Type B pancreatic cell (in vitro differentiated cells): ENCODE measurements around the gene MALL. TPM values are rescaled to one million over a fixed set of nuclear protein-coding genes. Genes with fewer than 3 reads are reported as not detected.

ENCODE experiments used
- DNase-seq: peaks from one replicate; pipeline ENCODE4 v3.0.0; 2021; ENCODE audit warnings: mixed read lengths; ENCODE audit not compliant: unreplicated experiment; ENCODE audit errors: extremely low spot score
- H3K27ac Mint-ChIP-seq: 2 replicates; pipeline ENCODE4 v1.8.0; 2021; ENCODE audit warnings: mild to moderate bottlenecking, mixed read lengths
- H3K27me3 Mint-ChIP-seq: 2 replicates; pipeline ENCODE4 v1.8.0; 2021; ENCODE audit warnings: mixed read lengths
- H3K36me3 Mint-ChIP-seq: 2 replicates; pipeline ENCODE4 v1.8.0; 2021; ENCODE audit warnings: mixed read lengths
- H3K4me1 Mint-ChIP-seq: one replicate; pipeline ENCODE4 v1.8.0; 2021; ENCODE audit warnings: mixed read lengths; ENCODE audit not compliant: unreplicated experiment
- H3K4me3 Mint-ChIP-seq: 2 replicates; pipeline ENCODE4 v1.8.0; 2021; ENCODE audit warnings: mild to moderate bottlenecking, mixed read lengths
- H3K9me3 Mint-ChIP-seq: 2 replicates; pipeline ENCODE4 v1.8.0; 2021; ENCODE audit warnings: mixed read lengths
- total RNA-seq: library from RNA; stranded (reverse); gene quantifications from 2 replicates; pipeline ENCODE4 v1.2.1, GENCODE V29; 2021; ENCODE audit warnings: low replicate concordance
- TF ChIP-seq, protein P1 (sequence below): fragments of 200-600 bp; sonication (generic); conservative IDR thresholded peaks from 2 replicates; pipeline ENCODE4 v1.5.0; 2021; ENCODE audit warnings: antibody characterized with exemption, mild to moderate bottlenecking

The MALL gene
- total RNA-seq, 1 donor from 2014 or later: 82.7 TPM

DNA sequence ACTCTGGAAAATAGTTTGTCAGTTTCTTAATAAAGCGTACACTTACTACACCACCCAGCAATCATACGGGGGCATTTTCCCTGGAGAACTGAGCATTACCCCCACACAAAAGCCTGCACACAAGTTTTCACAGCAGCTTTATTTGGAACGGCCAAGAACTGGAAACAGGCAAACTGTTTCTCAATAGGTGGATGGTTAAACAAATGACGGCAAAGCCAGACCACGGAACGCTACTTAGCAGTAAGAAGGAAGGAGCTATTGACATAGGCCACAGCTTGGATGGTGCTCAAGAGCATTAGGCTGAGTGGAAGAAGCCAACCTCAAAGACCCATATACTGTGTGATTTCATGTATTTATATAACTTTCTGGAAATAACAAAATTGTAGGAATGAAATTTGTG lies 9.0 kb downstream of the MALL start:
- H3K9me3 Mint-ChIP-seq: peaks cover 12% of the 10 kb centered on the region
- peak overlapping the region; percentile 91 for H3K27ac Mint-ChIP-seq
- TF ChIP-seq, protein P1, sequence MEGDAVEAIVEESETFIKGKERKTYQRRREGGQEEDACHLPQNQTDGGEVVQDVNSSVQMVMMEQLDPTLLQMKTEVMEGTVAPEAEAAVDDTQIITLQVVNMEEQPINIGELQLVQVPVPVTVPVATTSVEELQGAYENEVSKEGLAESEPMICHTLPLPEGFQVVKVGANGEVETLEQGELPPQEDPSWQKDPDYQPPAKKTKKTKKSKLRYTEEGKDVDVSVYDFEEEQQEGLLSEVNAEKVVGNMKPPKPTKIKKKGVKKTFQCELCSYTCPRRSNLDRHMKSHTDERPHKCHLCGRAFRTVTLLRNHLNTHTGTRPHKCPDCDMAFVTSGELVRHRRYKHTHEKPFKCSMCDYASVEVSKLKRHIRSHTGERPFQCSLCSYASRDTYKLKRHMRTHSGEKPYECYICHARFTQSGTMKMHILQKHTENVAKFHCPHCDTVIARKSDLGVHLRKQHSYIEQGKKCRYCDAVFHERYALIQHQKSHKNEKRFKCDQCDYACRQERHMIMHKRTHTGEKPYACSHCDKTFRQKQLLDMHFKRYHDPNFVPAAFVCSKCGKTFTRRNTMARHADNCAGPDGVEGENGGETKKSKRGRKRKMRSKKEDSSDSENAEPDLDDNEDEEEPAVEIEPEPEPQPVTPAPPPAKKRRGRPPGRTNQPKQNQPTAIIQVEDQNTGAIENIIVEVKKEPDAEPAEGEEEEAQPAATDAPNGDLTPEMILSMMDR: no peak
- H3K4me1 Mint-ChIP-seq: peaks cover 21% of the 10 kb centered on the region
- peaks cover 32% of the 10 kb centered on the region for H3K36me3 Mint-ChIP-seq
- no peak for DNase-seq
- peaks cover 16% of the 10 kb centered on the region for H3K27me3 Mint-ChIP-seq
- peak overlapping the region; percentile 83 for H3K4me3 Mint-ChIP-seq

DNA sequence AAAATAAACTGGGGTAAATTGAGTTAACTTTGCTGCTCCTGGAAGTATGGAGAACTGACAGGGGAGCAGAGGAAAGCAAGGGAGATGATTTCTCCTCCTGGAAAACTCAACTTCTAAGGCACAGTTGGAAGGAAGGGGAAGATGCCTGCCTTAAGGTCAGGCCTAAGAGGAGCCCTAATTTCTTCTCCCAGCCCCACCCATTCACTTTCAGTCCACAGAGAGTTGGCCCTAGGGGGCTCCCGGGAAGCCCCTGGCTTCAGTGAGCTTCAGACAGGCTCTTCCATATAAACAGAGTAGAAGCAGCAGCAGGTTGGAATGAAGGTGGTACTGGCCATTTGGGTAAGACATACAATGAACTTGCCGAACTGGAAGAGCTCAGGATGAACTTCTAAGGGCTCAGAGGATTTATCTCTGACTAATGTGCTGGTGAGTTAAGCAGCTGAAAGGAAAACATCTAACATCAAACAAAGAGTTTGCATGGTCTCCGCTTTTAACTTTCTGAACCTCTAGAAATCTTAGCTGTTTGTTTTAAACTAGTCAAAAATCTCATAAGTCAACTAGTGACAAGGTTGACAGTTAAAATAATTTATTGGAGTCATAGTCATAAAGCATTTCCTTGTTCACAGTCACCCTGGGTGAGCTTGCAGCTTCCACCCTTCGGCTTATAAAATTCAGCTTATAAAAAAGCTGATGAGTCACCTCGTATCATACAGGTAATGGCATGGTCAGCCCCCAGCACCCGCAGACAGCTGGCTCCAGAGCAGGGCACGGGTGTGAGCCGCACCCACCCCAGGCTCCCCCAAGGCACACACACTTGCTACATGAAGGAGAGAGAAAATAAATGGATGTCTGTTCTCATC lies 9.8 kb downstream of the MALL start:
- H3K4me3 Mint-ChIP-seq: peak overlapping the region; percentile 83
- peaks cover 12% of the 10 kb centered on the region for H3K9me3 Mint-ChIP-seq
- peaks cover 29% of the 10 kb centered on the region for H3K4me1 Mint-ChIP-seq
- H3K27ac Mint-ChIP-seq: peak overlapping the region; percentile 91
- H3K27me3 Mint-ChIP-seq: peaks cover 13% of the 10 kb centered on the region
- peaks cover 29% of the 10 kb centered on the region for H3K36me3 Mint-ChIP-seq
- peak; percentile 68 for DNase-seq
- TF ChIP-seq, protein P1: no peak

DNA sequence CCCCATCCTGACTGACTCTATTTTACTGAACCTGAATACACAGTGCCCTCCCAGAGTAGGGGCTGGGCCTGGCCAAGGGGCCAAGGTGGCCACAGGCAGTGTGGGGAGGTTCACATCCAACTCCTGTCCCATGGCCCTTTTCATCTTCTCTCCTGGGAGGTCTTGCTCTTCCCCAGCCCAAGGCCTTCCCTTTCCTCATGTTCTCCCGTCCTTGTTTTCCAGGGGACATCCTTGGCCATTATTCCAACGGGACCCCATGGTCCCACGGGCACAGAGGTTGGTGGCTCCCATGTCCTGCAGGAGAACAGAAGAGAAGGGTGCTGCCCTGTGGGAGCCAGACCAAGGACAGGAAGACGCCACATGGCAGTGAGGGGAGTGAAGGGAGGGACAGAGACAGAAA lies 10.4 kb downstream of the MALL start:
- peaks cover 29% of the 10 kb centered on the region for H3K36me3 Mint-ChIP-seq
- peaks cover 29% of the 10 kb centered on the region for H3K4me1 Mint-ChIP-seq
- no peak overlapping the region for H3K4me3 Mint-ChIP-seq
- TF ChIP-seq, protein P1: no peak
- no peak for DNase-seq
- peaks cover 8% of the 10 kb centered on the region for H3K27me3 Mint-ChIP-seq
- H3K27ac Mint-ChIP-seq: peak overlapping the region; percentile 91
- peaks cover 12% of the 10 kb centered on the region for H3K9me3 Mint-ChIP-seq

DNA sequence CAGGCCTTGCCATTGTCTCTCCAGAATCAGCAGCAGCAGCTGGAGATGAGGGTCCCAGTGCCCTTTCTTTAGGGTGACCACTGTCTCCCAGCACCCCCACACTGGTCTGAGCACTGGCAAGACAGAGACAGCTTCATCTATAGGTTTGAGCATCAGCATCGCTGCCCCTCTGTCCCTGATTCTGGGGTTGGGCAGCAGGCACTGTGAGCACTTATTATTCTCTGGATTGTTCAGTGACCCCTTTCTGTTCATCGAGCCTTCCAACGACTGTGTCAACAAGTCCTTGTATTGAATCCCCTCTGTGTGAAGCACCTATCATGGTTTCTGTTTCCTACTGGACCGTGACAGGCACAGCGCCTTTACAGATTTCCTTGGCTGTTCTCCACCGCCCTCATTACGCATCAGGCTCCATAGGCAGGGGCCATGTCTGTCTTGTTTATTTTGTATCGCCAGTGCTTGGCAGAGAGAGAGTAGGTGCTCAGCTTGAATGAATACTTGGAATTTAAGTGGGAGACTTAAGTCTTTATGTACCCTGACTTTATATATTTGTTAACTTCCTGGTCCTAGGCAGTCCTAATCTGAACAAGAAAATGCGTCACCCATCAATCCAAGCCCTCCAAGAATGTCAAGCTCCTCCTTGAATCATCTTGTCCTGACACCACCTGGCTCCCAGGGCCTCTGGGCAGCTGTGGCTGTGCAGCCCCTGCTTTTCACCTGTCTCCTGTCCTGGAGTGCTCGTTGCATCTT lies 11.4 kb downstream of the MALL start:
- peak overlapping the region; percentile 91 for H3K27ac Mint-ChIP-seq
- peak overlapping the region; percentile 47 for H3K4me3 Mint-ChIP-seq
- no peak for DNase-seq
- peaks cover 28% of the 10 kb centered on the region for H3K36me3 Mint-ChIP-seq
- peaks cover 4% of the 10 kb centered on the region for H3K27me3 Mint-ChIP-seq
- H3K4me1 Mint-ChIP-seq: peaks cover 29% of the 10 kb centered on the region
- TF ChIP-seq, protein P1: no peak
- H3K9me3 Mint-ChIP-seq: peaks cover 12% of the 10 kb centered on the region

DNA sequence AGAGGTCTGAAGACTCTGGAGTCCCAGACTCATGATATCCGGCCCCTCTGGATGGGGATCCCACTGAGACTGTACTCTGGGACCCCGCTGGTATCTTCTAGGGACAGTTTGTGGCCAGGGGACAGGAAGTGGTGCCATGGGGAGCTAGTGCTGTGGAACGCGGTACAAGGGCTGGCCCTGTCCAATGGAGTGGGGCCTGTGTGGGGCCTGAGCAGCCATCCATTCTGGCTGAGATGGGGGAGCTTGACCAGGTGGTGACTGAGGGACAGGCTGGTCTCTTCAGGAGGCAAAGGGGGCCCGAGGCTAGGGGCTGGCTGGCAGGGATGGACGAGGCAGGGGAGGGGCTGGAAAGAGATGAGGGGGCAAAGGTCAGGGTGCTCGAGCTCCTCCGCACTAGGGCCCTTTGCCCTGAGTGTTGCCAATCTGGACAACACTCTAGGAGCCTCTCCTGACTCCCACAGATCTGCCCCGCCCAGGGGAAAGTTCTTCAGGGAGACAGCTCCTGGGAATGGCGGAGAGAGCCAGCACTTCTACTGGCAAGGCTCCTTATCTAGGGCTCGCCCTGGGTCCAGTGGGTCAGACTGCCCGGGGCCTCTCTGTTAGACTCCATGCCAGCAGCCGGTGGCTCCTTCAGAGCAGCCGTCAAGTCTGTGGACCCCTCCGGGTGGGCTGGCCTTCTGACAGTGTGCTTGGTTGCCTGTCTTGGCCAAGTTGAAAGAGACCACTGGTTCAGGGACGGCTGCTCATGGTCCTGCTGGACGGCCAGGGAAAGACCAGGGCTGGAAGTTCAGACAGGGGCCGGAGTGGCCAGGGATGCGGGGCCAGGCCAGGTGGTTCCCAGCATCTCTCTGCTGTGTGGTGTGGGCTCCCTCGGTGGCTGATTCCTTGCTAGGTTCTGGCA lies 12.3 kb downstream of the MALL start:
- peaks cover 22% of the 10 kb centered on the region for H3K36me3 Mint-ChIP-seq
- TF ChIP-seq, protein P1: no peak
- H3K9me3 Mint-ChIP-seq: peaks cover 12% of the 10 kb centered on the region
- DNase-seq: no peak
- H3K4me3 Mint-ChIP-seq: no peak overlapping the region
- peak overlapping the region; percentile 96 for H3K27ac Mint-ChIP-seq
- no peaks in the 10 kb centered on the region for H3K27me3 Mint-ChIP-seq
- H3K4me1 Mint-ChIP-seq: peaks cover 29% of the 10 kb centered on the region
